HG02938 (cell line): ENCODE measurements around the gene ANXA4.
"Not testable (repeated sequence)": the region's sequence is repeated elsewhere in the genome, so short reads cannot be mapped to it uniquely, and the experiment has no call there.

Experiments used
- ATAC-seq: cut with Tn5 transposase; IDR thresholded peaks from one replicate; pipeline ENCODE4 v1.9.1; 2021; ENCODE audit warnings: mild to moderate bottlenecking, moderate library complexity; ENCODE audit not compliant: unreplicated experiment

ANXA4 gene

GRCh38 chr2:69720404-69720803, 21.5 kb upstream of the ANXA4 start:
- no peak for ATAC-seq

DNA sequence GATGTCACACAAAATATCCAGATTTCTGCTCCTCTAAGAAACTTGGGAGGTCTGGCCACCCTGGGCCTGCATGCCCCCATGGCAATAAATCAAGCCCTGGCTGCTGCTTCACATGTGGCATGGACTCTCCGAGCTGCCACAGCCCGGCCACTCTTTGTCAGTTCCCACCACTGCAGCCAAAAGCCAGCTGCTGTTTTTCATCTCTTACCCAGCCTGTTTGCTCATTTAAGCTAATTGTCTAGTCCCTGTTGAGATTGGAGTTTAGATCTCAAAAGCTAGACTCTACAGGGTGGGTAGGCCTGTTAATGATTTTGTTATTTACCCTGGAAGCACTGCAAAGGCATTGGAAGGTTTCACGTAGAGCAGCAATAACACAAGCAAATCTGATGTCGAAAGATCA, 20.9 kb upstream of the ANXA4 start:
- no peak for ATAC-seq

DNA sequence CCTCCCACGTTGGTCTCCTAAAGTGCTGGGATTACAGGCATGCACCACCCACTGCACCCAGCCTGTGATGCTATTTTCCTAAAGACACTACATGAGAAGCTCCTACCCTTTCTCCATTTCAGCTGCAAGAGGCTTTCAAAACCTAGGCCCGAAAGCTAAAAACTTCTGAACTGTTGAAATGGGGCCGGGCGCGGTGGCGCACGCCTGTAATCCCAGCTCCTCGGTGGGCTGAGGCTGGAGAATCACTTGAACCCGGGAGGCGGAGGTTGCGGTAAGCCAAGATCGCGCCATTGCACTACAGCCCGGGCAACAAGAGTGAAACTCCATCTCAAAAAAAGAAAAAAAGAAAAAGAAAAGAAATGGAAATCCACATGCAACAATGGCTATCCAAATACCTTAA, 18.1 kb upstream of the ANXA4 start:
- no peak for ATAC-seq

GRCh38 chr2:69724540-69725159, 17.3 kb upstream of the ANXA4 start:
- peak; percentile 71 for ATAC-seq

- no peak for ATAC-seq
Observed at GRCh38 chr2:69725706-69726360, 16.1 kb upstream of the ANXA4 start.

DNA sequence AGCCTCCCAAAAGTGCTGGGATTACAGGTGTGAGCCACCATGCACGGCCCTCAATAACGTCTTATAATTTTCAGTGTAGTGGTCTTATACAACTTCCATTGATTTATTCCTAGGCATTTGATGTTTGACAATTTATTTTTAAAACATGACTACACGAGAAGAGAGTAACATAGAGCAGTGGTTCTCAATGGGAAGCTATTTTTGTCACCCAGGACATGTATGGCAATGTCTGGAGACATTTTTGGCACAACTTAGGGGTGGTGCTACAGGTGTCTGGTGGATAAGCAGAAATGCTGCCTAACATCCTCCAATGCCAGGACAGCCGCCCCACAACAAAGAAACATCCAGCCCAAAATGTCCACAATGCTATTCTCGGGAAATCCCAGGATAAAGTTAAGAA, 12.7 kb upstream of the ANXA4 start:
- ATAC-seq, result no peak

DNA sequence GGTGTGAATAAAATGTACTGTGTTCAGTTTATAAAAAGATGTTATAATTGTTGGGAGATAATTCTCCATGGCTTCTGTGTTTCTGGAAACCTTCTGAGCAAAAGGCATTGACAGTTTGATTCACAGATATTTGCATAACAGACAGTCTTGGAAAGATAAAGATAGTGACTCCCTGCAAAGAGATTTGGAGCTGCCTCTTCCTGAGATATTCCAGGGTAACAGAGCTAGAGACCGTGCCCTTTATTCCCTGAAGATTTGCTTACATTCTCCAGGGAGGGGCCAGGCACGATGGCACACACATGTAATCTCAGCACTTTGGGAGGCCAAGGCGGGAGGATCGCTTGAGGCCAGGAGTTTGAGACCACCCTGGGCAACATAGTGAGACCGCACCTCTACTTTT, 12.2 kb upstream of the ANXA4 start:
- ATAC-seq, result no peak

- ATAC-seq, result no peak
Observed at GRCh38 chr2:69731147-69731970, 10.6 kb upstream of the ANXA4 start.

DNA sequence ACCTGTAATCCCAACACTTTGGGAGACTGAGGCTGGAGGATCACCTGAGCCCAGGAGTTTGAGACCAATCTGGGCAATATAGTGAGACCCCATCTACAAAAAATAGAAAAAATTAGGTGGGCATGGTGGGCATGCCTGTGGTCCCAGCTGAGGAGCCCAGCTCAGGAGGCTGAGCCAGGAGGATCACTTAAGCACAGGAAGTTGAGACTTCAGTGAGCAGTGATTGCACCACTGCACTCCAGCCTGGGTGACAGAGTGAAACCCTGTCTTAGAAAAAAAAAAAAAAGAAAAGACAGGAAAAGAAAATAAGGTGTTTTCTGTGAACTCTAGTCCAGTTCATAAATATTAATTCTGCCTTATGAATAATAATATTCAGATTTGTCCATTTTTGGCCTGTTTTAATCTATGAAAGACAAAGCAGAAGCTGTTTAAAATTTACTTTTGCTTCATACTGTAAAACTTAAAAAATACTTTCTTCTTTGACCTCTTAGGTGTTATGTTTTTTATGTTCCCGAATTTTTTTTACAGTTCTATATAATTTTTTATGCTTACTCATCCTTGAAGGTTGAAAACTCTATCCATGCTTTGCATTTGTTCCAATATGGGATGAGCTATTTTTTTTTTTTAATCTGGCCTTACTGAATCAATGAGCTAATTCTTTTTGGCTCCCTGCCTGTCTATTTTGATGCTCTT, 8.4 kb upstream of the ANXA4 start:
- ATAC-seq, result no peak

DNA sequence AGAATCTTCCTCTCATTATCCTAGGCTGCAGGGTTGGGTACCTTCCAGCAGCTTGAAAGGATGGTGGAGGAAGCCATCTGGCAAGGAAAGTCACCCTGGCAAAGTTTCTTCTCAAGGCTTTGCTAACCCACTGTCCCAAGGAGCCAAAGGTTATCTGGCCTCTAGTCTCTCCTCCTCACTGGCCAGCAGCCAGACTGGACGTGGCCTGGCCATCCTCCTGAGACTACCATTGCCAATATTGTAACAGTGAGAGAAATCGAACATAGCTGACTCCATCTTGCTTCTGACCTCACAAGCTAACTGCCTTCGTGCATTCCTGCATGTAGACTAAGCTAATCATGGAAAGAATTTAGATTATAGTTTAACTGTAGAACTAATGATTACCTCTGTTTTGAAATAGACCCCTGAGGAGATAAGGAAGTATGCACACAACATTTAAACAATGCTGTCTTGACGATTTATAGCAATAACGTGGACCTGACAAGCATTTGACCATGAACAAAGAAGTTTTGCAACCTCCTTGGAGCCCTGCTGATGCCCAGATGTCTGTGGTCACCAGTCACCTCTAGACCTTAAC, 7.8 kb upstream of the ANXA4 start:
- no peak for ATAC-seq

DNA sequence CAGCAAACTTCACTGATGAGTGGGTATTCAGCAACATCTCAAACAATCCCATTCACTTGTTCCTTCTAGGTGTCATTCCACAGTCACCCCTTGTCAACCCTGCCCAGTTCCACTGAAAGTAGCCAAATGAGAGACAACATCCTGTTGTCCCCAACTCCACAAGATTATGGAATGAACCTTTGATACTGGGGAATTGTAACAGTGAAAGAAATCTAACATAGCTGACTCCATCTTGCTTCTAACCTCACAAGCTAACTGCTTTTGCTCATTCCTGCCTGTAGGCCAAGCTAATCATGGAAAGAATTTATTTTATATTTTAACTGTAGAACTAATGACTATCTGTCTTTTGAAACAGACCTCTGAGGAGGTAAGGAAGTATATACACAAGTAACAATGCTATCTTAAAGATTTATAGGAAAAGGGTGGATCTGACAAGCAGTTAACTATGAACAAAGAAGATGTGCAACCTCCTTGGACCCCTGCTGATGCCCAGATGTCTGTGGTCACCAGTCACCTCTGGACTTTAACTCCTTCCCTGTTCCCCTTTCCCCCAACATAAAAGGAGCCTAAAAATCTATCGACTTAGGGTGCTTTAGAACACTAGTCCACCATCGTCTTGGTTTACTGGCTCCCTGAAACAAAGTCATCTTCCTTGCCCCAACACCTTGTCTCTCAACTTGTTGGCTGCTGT, 6.9 kb upstream of the ANXA4 start:
- ATAC-seq, result no peak

- no peak for ATAC-seq
Observed at GRCh38 chr2:69735686-69736085, 6.2 kb upstream of the ANXA4 start.

DNA sequence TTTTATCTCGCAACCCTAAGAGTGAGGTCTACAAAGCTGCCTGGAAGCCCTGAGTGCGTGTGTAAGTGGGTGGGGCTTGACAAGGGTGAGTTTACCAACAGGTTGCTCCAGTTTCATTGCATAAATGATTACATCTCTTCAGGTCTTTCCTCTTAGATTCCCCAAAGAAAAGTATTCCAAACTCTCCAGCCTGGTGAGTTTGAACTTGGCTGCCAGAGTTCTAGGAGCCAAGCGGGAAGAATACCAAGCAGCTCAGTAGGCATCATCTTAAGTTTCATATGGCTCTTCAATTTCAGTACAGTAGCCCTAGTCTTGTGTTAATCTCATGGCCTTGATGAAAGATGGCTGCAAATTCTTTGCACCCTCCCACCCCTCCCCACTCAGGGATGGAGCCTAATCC, 3.8 kb upstream of the ANXA4 start:
- ATAC-seq, result not testable (repeated sequence)

GRCh38 chr2:69740502-69740951, 1.4 kb upstream of the ANXA4 start:
- no peak for ATAC-seq

DNA sequence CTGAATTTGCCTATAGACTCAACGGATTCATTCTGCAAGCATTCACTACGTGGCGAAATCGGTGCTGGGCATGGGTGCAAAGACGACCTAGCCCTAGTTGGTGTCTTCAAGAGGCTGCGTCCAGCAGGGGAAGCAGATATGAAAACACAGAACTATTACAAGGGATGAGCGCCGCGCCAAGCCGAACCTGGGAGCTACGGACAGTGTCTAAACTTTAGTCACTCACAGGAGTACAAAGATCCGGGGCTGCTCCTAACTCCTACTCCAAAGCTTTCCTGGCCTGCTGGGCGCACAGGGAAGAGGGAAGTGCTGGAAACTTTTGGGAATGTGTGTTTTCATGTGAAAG, 732 bp upstream of the ANXA4 start:
- peak; percentile 38 for ATAC-seq

DNA sequence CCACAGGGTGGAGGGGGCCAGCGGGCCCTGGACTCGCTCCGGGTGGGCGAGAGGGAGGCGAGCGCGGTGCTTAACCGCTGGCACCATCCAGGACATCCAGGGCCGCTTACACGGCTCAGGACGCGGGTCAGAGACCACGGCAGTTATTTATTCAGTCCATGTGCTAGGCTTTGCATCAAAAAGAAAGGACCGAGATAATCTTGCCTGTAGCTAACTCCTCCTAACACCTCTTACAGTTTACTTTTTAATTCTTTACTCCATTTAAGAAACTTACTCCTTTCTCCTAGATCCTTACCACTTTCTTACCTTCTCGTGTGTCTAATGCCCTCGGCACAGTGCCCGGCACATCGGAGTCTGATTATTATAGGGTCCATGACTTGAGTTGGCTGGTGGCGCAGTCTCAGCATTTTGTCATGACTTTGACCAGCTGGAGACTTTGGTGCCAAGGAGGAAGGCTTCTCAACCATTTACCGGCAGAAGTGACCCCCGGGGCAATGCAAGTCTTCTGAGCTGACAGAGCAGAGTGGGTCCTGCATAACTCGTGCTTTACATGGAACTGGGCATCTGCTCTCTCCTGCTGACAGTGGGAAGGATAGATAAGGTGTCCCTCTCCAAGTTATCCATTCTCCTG, 503 bp downstream of the ANXA4 start:
- ATAC-seq, result no peak

- no peak for ATAC-seq
Observed at GRCh38 chr2:69743847-69744264, 1.9 kb downstream of the ANXA4 start.

GRCh38 chr2:69744456-69744855, 2.5 kb downstream of the ANXA4 start:
- no peak for ATAC-seq

DNA sequence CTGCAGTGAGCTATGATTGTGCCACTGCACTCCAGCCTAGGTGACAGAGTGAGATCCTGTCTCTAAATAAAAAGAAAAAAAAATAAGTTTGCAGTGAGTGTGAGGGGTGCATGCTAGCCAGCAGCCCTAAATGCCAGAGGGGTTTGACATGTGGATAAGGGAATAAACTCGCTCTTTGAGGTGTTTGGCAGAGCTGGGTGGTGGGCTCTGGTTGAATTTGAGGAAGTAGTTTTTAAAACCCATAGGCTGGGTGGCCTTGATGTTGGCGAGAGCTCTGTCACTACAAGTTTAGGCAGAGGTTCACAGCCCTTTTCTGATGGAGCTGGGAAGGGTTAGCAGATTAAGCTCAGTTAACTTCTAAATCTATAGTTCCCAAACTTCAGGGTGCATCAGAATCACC, 3.1 kb downstream of the ANXA4 start:
- ATAC-seq, result no peak

DNA sequence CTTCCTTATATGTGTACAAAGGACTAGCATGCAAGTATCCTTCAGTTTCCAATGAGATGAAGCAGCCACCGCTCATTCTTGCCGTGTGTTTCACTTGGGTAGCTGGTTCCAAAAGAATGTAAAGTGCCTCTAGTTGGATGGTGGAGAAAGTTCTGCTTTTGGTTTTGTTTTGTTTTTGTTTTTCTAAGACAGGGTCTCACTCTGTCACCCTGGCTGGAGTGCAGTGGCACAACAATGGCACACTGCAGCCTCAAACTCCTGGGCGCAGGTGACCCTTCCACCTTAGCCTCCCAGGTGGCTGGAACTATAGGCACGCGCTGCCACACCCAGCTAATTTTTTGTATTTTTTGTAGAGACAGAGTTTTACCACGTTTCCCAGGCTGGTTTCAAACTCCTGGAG, 8.3 kb downstream of the ANXA4 start:
- no peak for ATAC-seq
